Activated T-helper 17 cell treated with anti-CD3 and anti-CD28 coated beads, Interleukin-2, amount 50 U/mL, for 72 hours (primary cell): ENCODE data around the gene SLC38A10. TPM values are rescaled to one million over a fixed set of nuclear protein-coding genes. Genes with fewer than 3 reads are reported as not detected.

Experiments used
- ATAC-seq: fragments of 150-1000 bp; cut with Tn5 transposase; replicated peaks from 2 replicates; pipeline ENCODE4 v1.10.0; 2021; ENCODE audit warnings: mild to moderate bottlenecking, moderate library complexity
- H3K27ac Mint-ChIP-seq: one replicate; pipeline ENCODE4 v1.8.0; 2022; ENCODE audit warnings: mixed read lengths
- H3K27me3 Mint-ChIP-seq: one replicate; pipeline ENCODE4 v1.8.0; 2022; ENCODE audit warnings: mixed read lengths
- H3K36me3 Mint-ChIP-seq: one replicate; pipeline ENCODE4 v1.8.0; 2022; ENCODE audit warnings: low read depth, mild to moderate bottlenecking, mixed read lengths
- H3K4me1 Mint-ChIP-seq: one replicate; pipeline ENCODE4 v1.8.0; 2022; ENCODE audit warnings: mixed read lengths
- H3K4me3 Mint-ChIP-seq: one replicate; pipeline ENCODE4 v1.8.0; 2022; ENCODE audit warnings: mild to moderate bottlenecking, mixed read lengths
- H3K9me3 Mint-ChIP-seq: one replicate; pipeline ENCODE4 v1.8.0; 2022; ENCODE audit warnings: mixed read lengths
- total RNA-seq, 2 donors: library from RNA; stranded (reverse); gene quantifications; one replicate each; pipeline ENCODE4 v1.2.3, GENCODE V29; 2022

Gene SLC38A10
- total RNA-seq, 2 donors from 2014 or later: 58.4 to 71.2 TPM

GRCh38 chr17:81197831-81198490, 97.1 kb downstream of the SLC38A10 start:
- no peak overlapping the region for H3K27ac Mint-ChIP-seq
- H3K4me3 Mint-ChIP-seq: no peak overlapping the region
- H3K4me1 Mint-ChIP-seq: no peaks in the 10 kb centered on the region
- no peaks in the 10 kb centered on the region for H3K9me3 Mint-ChIP-seq
- H3K36me3 Mint-ChIP-seq: no peaks in the 10 kb centered on the region
- no peaks in the 10 kb centered on the region for H3K27me3 Mint-ChIP-seq
- no peak for ATAC-seq

- H3K36me3 Mint-ChIP-seq: no peaks in the 10 kb centered on the region
- no peak overlapping the region for H3K4me3 Mint-ChIP-seq
- ATAC-seq: no peak
- H3K4me1 Mint-ChIP-seq: no peaks in the 10 kb centered on the region
- no peaks in the 10 kb centered on the region for H3K9me3 Mint-ChIP-seq
- H3K27ac Mint-ChIP-seq: no peak overlapping the region
- no peaks in the 10 kb centered on the region for H3K27me3 Mint-ChIP-seq
These were observed 97.7 kb downstream of the SLC38A10 start for GRCh38 chr17:81197409-81197795.

GRCh38 chr17:81196505-81197408, 98.3 kb downstream of the SLC38A10 start:
- Mint-ChIP-seq H3K4me1 (no peaks in the 10 kb centered on the region), H3K9me3 (no peaks in the 10 kb centered on the region), H3K4me3 (no peak overlapping the region), H3K36me3 (no peaks in the 10 kb centered on the region), H3K27me3 (no peaks in the 10 kb centered on the region), H3K27ac (no peak overlapping the region)
- no peak for ATAC-seq

- H3K27me3 Mint-ChIP-seq: no peaks in the 10 kb centered on the region
- no peaks in the 10 kb centered on the region for H3K36me3 Mint-ChIP-seq
- no peak for ATAC-seq
- H3K4me1 Mint-ChIP-seq: no peaks in the 10 kb centered on the region
- H3K9me3 Mint-ChIP-seq: no peaks in the 10 kb centered on the region
- H3K4me3 Mint-ChIP-seq: no peak overlapping the region
- no peak overlapping the region for H3K27ac Mint-ChIP-seq
These were observed 99.1 kb downstream of the SLC38A10 start for GRCh38 chr17:81195941-81196495.

Other genes starting within 250 kb of the SLC38A10 start
- gene PVALEF, start 129.8 kb downstream of the SLC38A10 start, total RNA-seq: not detected
- gene AATK, start 129.1 kb downstream of the SLC38A10 start, total RNA-seq: 1 to 10 TPM; 1.2 to 2.4 TPM
- gene CEP131, start 72.3 kb downstream of the SLC38A10 start, total RNA-seq: 10 to 100 TPM in 1 of 2 donors, 1 to 10 TPM in 1; 8.4 to 10.4 TPM
- 10 to 100 TPM; 26.3 to 35.0 TPM for gene TEPSIN, start 56.3 kb downstream of the SLC38A10 start, total RNA-seq
- 10 to 100 TPM; 33.4 to 68.0 TPM for gene NDUFAF8, start 56.0 kb downstream of the SLC38A10 start, total RNA-seq
- under 1 TPM in 1 of 2 donors, not detected in 1; 0.26 TPM for gene BAHCC1, start 100.2 kb upstream of the SLC38A10 start, total RNA-seq
- gene ACTG1, start 217.5 kb upstream of the SLC38A10 start, total RNA-seq: 1,000 to 10,000 TPM; 4,457 to 7,394 TPM
- gene FSCN2, start 233.1 kb upstream of the SLC38A10 start, total RNA-seq: under 1 TPM; 0.43 to 0.93 TPM